Measurements from ENCODE around the gene DDX55.

Gene DDX55

GRCh38 chr12:123657211-123657610 lies 55.3 kb downstream of the DDX55 start:
- no peak for DNase-seq
- no peaks in the 10 kb centered on the region for H3K9me3 ChIP-seq
- no peak overlapping the region for H3K4me3 ChIP-seq (ENCODE audit: low read depth, low read length)
- H3K27me3 ChIP-seq, result no peaks in the 10 kb centered on the region
- peaks cover 34% of the 10 kb centered on the region for H3K36me3 ChIP-seq
- no peak for TF ChIP-seq CTCF (IDR thresholded peaks at IDR 0.05; ENCODE audit: low read depth, low read length)
- no peaks in the 10 kb centered on the region for H3K4me1 ChIP-seq

GRCh38 chr12:123659996-123660727 lies 58.3 kb downstream of the DDX55 start:
- no peak for DNase-seq
- Histone ChIP-seq H3K4me3 (ENCODE audit: low read depth, low read length) (no peak overlapping the region), H3K4me1 (no peaks in the 10 kb centered on the region), H3K9me3 (no peaks in the 10 kb centered on the region), H3K36me3 (peaks cover 18% of the 10 kb centered on the region), H3K27me3 (no peaks in the 10 kb centered on the region)
- no peak for TF ChIP-seq CTCF (IDR thresholded peaks at IDR 0.05; ENCODE audit: low read depth, low read length)

- Histone ChIP-seq H3K36me3 (no peaks in the 10 kb centered on the region), H3K27me3 (no peaks in the 10 kb centered on the region), H3K9me3 (no peaks in the 10 kb centered on the region), H3K4me1 (no peaks in the 10 kb centered on the region), H3K4me3 (ENCODE audit: low read depth, low read length) (no peak overlapping the region)
- no peak for TF ChIP-seq CTCF (IDR thresholded peaks at IDR 0.05; ENCODE audit: low read depth, low read length)
- no peak for DNase-seq
Observed at GRCh38 chr12:123667771-123668170, 65.9 kb downstream of the DDX55 start.

All from BE2C (cell line).